Measurements from ENCODE around the gene PADI1.

Gene PADI1

DNA sequence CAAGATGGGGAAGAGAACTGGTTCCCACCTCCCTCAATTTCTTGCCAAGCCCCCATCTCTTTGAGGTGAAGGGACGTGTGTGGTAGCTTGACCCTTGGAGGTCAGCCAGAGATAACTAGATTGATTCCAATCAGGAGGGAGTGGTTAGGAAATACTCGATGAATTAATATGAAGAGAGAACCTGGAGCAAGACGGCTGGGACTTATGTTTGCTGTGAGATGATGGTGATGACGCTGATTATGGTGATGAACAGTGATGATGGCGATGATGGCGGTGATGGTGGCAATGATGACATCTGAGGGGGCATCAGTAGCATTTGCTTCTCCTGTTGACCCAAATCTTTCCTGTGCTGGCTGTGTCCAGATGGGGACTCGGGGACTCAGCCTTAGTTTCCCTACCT lies 724 bp downstream of the PADI1 start:
- H3K27me3 ChIP-seq (ENCODE audit: low read length): no peaks in the 10 kb centered on the region
- H3K4me2 ChIP-seq (ENCODE audit: low read depth, low read length, poor library complexity, severe bottlenecking): no peak overlapping the region
- no peaks in the 10 kb centered on the region for H3K36me3 ChIP-seq (ENCODE audit: low read length)
- no peak overlapping the region for H3K9ac ChIP-seq (ENCODE audit: low read length)
- TF ChIP-seq EZH2phosphoT487 (conservative IDR thresholded peaks at IDR 0.05; ENCODE audit: low read length) (no peak), CTCF (IDR thresholded peaks at IDR 0.05; ENCODE audit: insufficient read depth, low read length, poor library complexity, severe bottlenecking) (no peak)
- H3K27ac ChIP-seq (ENCODE audit: low read depth, low read length): no peak overlapping the region
- no peaks in the 10 kb centered on the region for H3K79me2 ChIP-seq (ENCODE audit: insufficient read depth, low read length)
- H3K4me3 ChIP-seq (ENCODE audit: insufficient read depth, low read length, poor library complexity, severe bottlenecking): no peak overlapping the region
- H4K20me1 ChIP-seq (ENCODE audit: low read depth, low read length): no peaks in the 10 kb centered on the region
- no peaks in the 10 kb centered on the region for H3K9me2 ChIP-seq (replicated peaks; ENCODE audit: insufficient read depth, low read length)
- H3F3A ChIP-seq (ENCODE audit: insufficient read depth): no peaks in the 10 kb centered on the region
- no peak overlapping the region for H2AFZ ChIP-seq (ENCODE audit: low read depth, low read length, severe bottlenecking)
- no peaks in the 10 kb centered on the region for H3K9me3 ChIP-seq (ENCODE audit: insufficient read depth, low read length)

DNA sequence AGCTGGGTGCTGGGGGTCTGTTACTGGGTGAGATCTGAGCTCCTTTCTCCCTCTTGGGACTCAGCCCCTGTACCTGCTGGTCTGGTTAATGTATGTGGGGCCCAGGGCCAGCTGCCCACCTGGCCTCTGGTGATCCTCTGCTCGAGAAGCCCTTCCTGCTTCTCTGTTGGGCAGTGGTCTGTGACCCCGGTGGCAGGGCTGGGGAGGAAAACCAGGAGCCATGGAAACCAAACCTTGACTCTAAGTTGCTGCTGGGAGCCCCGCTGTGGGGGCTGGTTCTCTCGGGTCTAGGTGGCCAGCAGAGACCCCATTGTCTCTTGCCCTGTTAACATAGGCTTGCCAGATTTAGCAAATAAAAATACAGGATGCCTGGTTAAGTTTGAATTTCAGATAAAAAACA lies 1.3 kb downstream of the PADI1 start:
- no peaks in the 10 kb centered on the region for H3K36me3 ChIP-seq (ENCODE audit: low read length)
- H3F3A ChIP-seq (ENCODE audit: insufficient read depth): no peaks in the 10 kb centered on the region
- no peaks in the 10 kb centered on the region for H3K79me2 ChIP-seq (ENCODE audit: insufficient read depth, low read length)
- H3K27me3 ChIP-seq (ENCODE audit: low read length): no peaks in the 10 kb centered on the region
- H3K4me3 ChIP-seq (ENCODE audit: insufficient read depth, low read length, poor library complexity, severe bottlenecking): no peak overlapping the region
- no peak overlapping the region for H3K9ac ChIP-seq (ENCODE audit: low read length)
- no peak overlapping the region for H3K27ac ChIP-seq (ENCODE audit: low read depth, low read length)
- H4K20me1 ChIP-seq (ENCODE audit: low read depth, low read length): no peaks in the 10 kb centered on the region
- H2AFZ ChIP-seq (ENCODE audit: low read depth, low read length, severe bottlenecking): no peak overlapping the region
- H3K9me2 ChIP-seq (replicated peaks; ENCODE audit: insufficient read depth, low read length): no peaks in the 10 kb centered on the region
- no peak overlapping the region for H3K4me2 ChIP-seq (ENCODE audit: low read depth, low read length, poor library complexity, severe bottlenecking)
- TF ChIP-seq CTCF (IDR thresholded peaks at IDR 0.05; ENCODE audit: insufficient read depth, low read length, poor library complexity, severe bottlenecking): no peak
- TF ChIP-seq EZH2phosphoT487 (conservative IDR thresholded peaks at IDR 0.05; ENCODE audit: low read length): no peak
- H3K9me3 ChIP-seq (ENCODE audit: insufficient read depth, low read length): no peaks in the 10 kb centered on the region

- Histone ChIP-seq H3K4me2 (ENCODE audit: low read depth, low read length, poor library complexity, severe bottlenecking) (no peak overlapping the region), H4K20me1 (ENCODE audit: low read depth, low read length) (no peaks in the 10 kb centered on the region), H3K9me2 (replicated peaks; ENCODE audit: insufficient read depth, low read length) (no peaks in the 10 kb centered on the region), H3F3A (ENCODE audit: insufficient read depth) (no peaks in the 10 kb centered on the region), H3K27me3 (ENCODE audit: low read length) (no peaks in the 10 kb centered on the region), H3K4me3 (ENCODE audit: insufficient read depth, low read length, poor library complexity, severe bottlenecking) (no peak overlapping the region), H3K27ac (ENCODE audit: low read depth, low read length) (no peak overlapping the region), H3K79me2 (ENCODE audit: insufficient read depth, low read length) (no peaks in the 10 kb centered on the region), H3K9ac (ENCODE audit: low read length) (no peak overlapping the region), H3K36me3 (ENCODE audit: low read length) (no peaks in the 10 kb centered on the region), H3K9me3 (ENCODE audit: insufficient read depth, low read length) (no peaks in the 10 kb centered on the region), H2AFZ (ENCODE audit: low read depth, low read length, severe bottlenecking) (no peak overlapping the region)
- no peak for TF ChIP-seq EZH2phosphoT487 (conservative IDR thresholded peaks at IDR 0.05; ENCODE audit: low read length)
- TF ChIP-seq CTCF (IDR thresholded peaks at IDR 0.05; ENCODE audit: insufficient read depth, low read length, poor library complexity, severe bottlenecking): no peak
These were observed 2.1 kb downstream of the PADI1 start for GRCh38 chr1:17207046-17207445.

- H3K9me2 ChIP-seq (replicated peaks; ENCODE audit: insufficient read depth, low read length): no peaks in the 10 kb centered on the region
- no peaks in the 10 kb centered on the region for H3K9me3 ChIP-seq (ENCODE audit: insufficient read depth, low read length)
- H3K27ac ChIP-seq (ENCODE audit: low read depth, low read length): no peak overlapping the region
- no peaks in the 10 kb centered on the region for H4K20me1 ChIP-seq (ENCODE audit: low read depth, low read length)
- H3F3A ChIP-seq (ENCODE audit: insufficient read depth): no peaks in the 10 kb centered on the region
- H3K4me2 ChIP-seq (ENCODE audit: low read depth, low read length, poor library complexity, severe bottlenecking): no peak overlapping the region
- H3K79me2 ChIP-seq (ENCODE audit: insufficient read depth, low read length): no peaks in the 10 kb centered on the region
- no peaks in the 10 kb centered on the region for H3K36me3 ChIP-seq (ENCODE audit: low read length)
- no peak overlapping the region for H2AFZ ChIP-seq (ENCODE audit: low read depth, low read length, severe bottlenecking)
- no peak overlapping the region for H3K9ac ChIP-seq (ENCODE audit: low read length)
- no peak overlapping the region for H3K4me3 ChIP-seq (ENCODE audit: insufficient read depth, low read length, poor library complexity, severe bottlenecking)
- H3K27me3 ChIP-seq (ENCODE audit: low read length): no peaks in the 10 kb centered on the region
- TF ChIP-seq CTCF (IDR thresholded peaks at IDR 0.05; ENCODE audit: insufficient read depth, low read length, poor library complexity, severe bottlenecking) (no peak), EZH2phosphoT487 (conservative IDR thresholded peaks at IDR 0.05; ENCODE audit: low read length) (no peak)
These were observed 2.6 kb downstream of the PADI1 start for GRCh38 chr1:17207540-17207939.

Data from SU-DHL-6 (cell line).